HG03432 (cell line): ENCODE measurements around the gene MEGF6.

Experiments
- ATAC-seq: cut with Tn5 transposase; IDR thresholded peaks from one replicate; pipeline ENCODE4 v1.9.1; 2021; ENCODE audit warnings: mild to moderate bottlenecking, moderate library complexity; ENCODE audit not compliant: unreplicated experiment

MEGF6 gene

GRCh38 chr1:3453203-3453761 lies 158.0 kb downstream of the MEGF6 start:
- no peak for ATAC-seq

GRCh38 chr1:3452866-3453175 lies 158.5 kb downstream of the MEGF6 start:
- ATAC-seq: no peak

- no peak for ATAC-seq
These were observed 159.1 kb downstream of the MEGF6 start for GRCh38 chr1:3451994-3452865.

- ATAC-seq: no peak
These were observed 160.3 kb downstream of the MEGF6 start for GRCh38 chr1:3450983-3451382.

- ATAC-seq: no peak
These were observed 161.0 kb downstream of the MEGF6 start for GRCh38 chr1:3450202-3450863.

GRCh38 chr1:3444736-3445135 lies 166.6 kb downstream of the MEGF6 start:
- no peak for ATAC-seq

- no peak for ATAC-seq
These were observed 167.0 kb downstream of the MEGF6 start for GRCh38 chr1:3444298-3444697.

GRCh38 chr1:3443807-3444206 lies 167.5 kb downstream of the MEGF6 start:
- ATAC-seq: no peak

GRCh38 chr1:3442901-3443300 lies 168.4 kb downstream of the MEGF6 start:
- no peak for ATAC-seq

GRCh38 chr1:3442331-3442730 lies 169.0 kb downstream of the MEGF6 start:
- no peak for ATAC-seq

GRCh38 chr1:3441880-3442279 lies 169.4 kb downstream of the MEGF6 start:
- no peak for ATAC-seq

GRCh38 chr1:3441410-3441847 lies 169.9 kb downstream of the MEGF6 start:
- ATAC-seq: no peak

GRCh38 chr1:3440711-3441409 lies 170.4 kb downstream of the MEGF6 start:
- ATAC-seq: no peak

GRCh38 chr1:3440300-3440681 lies 171.0 kb downstream of the MEGF6 start:
- no peak for ATAC-seq
